Esophagus muscularis mucosa (tissue), 4 donors: ENCODE measurements around the gene PPP1R14B. TPM values are rescaled to one million over a fixed set of nuclear protein-coding genes. Genes with fewer than 3 reads are reported as not detected.

Experiments used
- DNase-seq: peaks from one replicate; pipeline ENCODE4 v3.0.0-alpha.2; 2017; ENCODE audit errors: extremely low spot score
- H3K27ac ChIP-seq, 4 donors: fragments of 200-600 bp; sonication (generic); replicated peaks in 1 of 4; 1 replicate in 3 of 4; 2 replicates in 1 of 4; pipeline ENCODE4 v1.5.1; 2016 to 2019; ENCODE audit warnings: mild to moderate bottlenecking in 1 of 4
- H3K27me3 ChIP-seq, 4 donors: fragments of 200-600 bp; sonication (generic); one replicate each; pipeline versions ENCODE4 v1.5.1 to v1.6.0; 2016 to 2019
- H3K36me3 ChIP-seq, 4 donors: fragments of 200-600 bp; sonication (generic); one replicate each; pipeline ENCODE4 v1.5.1; 2016 to 2019
- H3K4me1 ChIP-seq, 4 donors: fragments of 200-600 bp; sonication (generic); one replicate each; pipeline ENCODE4 v1.5.1; 2016 to 2019
- H3K4me3 ChIP-seq, 4 donors: fragments of 200-600 bp; sonication (generic); 1 replicate in 2 of 4; 2 replicates in 2 of 4; pipeline ENCODE4 v1.5.1; 2016 to 2019; ENCODE audit warnings: mild to moderate bottlenecking in 4 of 4, moderate library complexity in 1 of 4
- H3K9me3 ChIP-seq, 4 donors: fragments of 200-600 bp; sonication (generic); 1 replicate in 3 of 4; 2 replicates in 1 of 4; pipeline ENCODE4 v1.5.1; 2016 to 2019
- EP300 ChIP-seq: sonication (generic); formaldehyde crosslinking; IDR thresholded peaks from one replicate; pipeline ENCODE4 v1.6.1; 2017; ENCODE audit warnings: antibody characterized with exemption
- POLR2A ChIP-seq: fragments of 450-650 bp; IDR thresholded peaks from one replicate; pipeline ENCODE4 v1.6.1; 2017; ENCODE audit warnings: antibody characterized with exemption, moderate library complexity, mild to moderate bottlenecking, low read depth
- POLR2AphosphoS5 ChIP-seq, 2 donors: sonication (generic); formaldehyde crosslinking; IDR thresholded peaks; one replicate each; pipeline ENCODE4 v1.6.1; 2017; ENCODE audit warnings: antibody characterized with exemption in 2 of 2
- WGBS: methylation state at CpG from one replicate; pipeline ENCODE4 v1.1.5; 2018; 5-methylcytosine and 5-hydroxymethylcytosine counted together
- intact Hi-C: fragments of 100-400 bp; cut with DNase I; formaldehyde crosslinking; loops from one replicate; pipeline ENCODE4 v1.15.1; 2023
- total RNA-seq, 4 donors: library from RNA; depleted of rRNA; stranded (reverse); fragments of >200 nt; gene quantifications; one replicate each; pipeline versions ENCODE4 v1.1.0 to v1.2.1, GENCODE V29; 2016
- TF ChIP-seq, protein P1 (sequence below), 3 experiments: fragments of 200-600 bp in 2 of 3; fragments of 450-650 bp in 1 of 3; sonication (generic) in 2 of 3; IDR thresholded peaks; one replicate each; pipeline ENCODE4 v1.5.1; 2017 to 2019; ENCODE audit warnings: antibody characterized with exemption in 3 of 3, mild to moderate bottlenecking in 2 of 3, moderate library complexity in 1 of 3

The PPP1R14B gene
- total RNA-seq, 4 donors from 2014 or later, result 50.4 to 92.9 (median 79.8) TPM

DNA sequence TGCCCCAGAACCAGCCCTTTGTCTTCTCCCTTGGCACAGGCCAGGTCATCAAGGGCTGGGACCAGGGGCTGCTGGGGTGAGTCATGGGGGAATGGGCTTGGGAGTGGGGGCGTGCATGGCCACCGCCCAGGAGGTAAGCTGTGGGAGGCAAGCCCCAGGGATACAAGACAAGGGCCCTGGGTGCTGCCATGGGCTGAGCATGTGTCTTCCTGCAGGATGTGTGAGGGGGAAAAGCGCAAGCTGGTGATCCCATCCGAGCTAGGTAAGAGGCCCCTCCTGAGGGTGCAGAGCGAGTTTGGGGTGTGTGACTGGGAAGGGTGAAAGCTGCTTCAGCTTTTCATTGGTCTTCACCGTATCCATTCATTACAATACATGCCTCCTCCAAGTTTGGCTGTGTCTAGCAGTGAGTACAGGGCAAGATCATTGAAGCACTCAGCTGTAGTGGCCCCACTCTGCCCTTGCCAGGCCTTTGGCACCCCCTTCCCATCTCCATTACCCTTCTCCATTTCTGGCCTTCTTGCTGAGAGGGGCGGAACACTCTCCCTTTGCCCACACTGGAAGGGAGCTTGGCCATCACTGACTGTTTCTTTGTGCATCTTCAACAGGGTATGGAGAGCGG is 3.4 kb downstream of the PPP1R14B start:
- peak overlapping the region in 3 of 4 donors; percentile 97 to 100 (median 98) for H3K27ac ChIP-seq
- H3K4me3 ChIP-seq, result no peak overlapping the region
- intact Hi-C loops, result no loop called here
- no peaks in the 10 kb centered on the region for H3K9me3 ChIP-seq
- peaks cover 12 to 29% (median 25%) of the 10 kb centered on the region in 4 donors for H3K36me3 ChIP-seq
- TF ChIP-seq EP300, result no peak
- H3K4me1 ChIP-seq, result peaks cover 40 to 69% (median 62%) of the 10 kb centered on the region in 4 donors
- no peak for DNase-seq
- H3K27me3 ChIP-seq, result no peaks in the 10 kb centered on the region
- 79% methylated on average over 7 of the region's 8 CpGs for WGBS

DNA sequence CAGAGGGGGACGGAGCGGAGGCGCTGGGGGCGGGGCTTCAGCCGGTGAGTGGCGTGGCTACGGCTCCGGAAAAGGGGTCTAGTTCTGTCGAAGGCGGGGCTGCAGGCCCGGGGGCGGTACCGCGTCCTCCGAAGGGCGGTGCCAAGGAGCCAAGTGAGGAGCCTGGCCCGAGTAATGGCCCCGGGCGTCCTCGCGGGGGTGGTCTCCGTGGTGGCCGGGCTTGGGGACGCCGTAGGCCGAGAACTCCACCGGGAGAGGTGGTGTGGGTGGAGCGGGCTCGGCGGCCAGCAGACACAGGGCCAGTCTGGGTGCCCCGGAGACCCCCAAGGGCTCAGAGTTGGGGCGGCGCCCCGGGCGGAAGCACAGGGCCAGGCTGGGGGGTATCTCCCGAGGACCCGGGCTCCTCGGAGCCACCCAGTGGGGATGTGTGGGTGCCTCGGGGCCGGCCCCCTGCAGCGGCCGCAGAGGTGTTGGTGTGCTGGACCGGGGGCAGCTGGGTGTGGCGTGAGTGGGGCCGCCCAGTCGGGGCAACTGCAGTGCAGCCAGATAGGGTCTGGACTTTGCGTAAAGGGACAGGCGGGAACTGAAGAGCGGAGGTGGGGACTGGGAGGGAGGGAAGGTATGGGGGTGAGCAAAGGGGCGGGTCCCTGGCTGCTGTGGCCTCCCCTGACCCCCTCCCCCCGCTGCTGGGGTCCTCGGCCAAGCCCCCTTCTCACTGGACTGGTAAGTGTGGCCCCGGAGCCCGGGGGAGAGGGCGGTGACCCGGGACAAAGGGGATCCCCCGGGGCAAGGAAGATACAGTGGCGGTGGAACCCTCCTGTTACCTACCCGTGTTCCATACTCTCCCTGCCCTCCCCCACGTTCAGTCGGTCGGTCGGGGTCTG is 5.0 kb downstream of the PPP1R14B start:
- no peak for DNase-seq
- Histone ChIP-seq H3K36me3 (peaks cover 23 to 45% (median 38%) of the 10 kb centered on the region in 4 donors), H3K4me1 (peaks cover 34 to 55% (median 50%) of the 10 kb centered on the region in 4 donors), H3K9me3 (no peaks in the 10 kb centered on the region), H3K27ac (peak overlapping the region; percentile 97 to 100 (median 98)), H3K27me3 (no peaks in the 10 kb centered on the region), H3K4me3 (peak overlapping the region; percentile 77 to 98 (median 90))
- 1% methylated on average over 22 of the region's 63 CpGs for WGBS
- TF ChIP-seq EP300 (no peak), POLR2A (peak; percentile 69), POLR2AphosphoS5 (IDR thresholded peaks at IDR 0.05) (peak; percentile 61 to 72)
- intact Hi-C loops, result no loop called here

DNA sequence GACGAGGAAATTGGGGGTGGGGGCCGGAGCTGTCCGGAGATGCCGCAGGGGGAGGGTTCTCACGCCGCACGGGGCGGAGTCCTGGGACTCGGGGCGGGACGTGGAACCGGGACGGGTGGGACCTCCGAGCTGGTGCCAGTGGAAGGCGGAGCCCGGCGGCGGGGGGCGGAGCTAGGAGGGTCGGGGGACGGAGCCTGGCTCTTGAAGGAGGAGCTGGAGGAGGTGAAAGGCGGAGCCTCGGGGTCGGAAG is 5.6 kb downstream of the PPP1R14B start:
- Histone ChIP-seq H3K27me3 (no peaks in the 10 kb centered on the region), H3K27ac (peak overlapping the region; percentile 97 to 100 (median 98)), H3K9me3 (no peaks in the 10 kb centered on the region), H3K4me1 (peaks cover 34 to 56% (median 51%) of the 10 kb centered on the region in 4 donors), H3K36me3 (peaks cover 23 to 49% (median 38%) of the 10 kb centered on the region in 4 donors), H3K4me3 (peak overlapping the region; percentile 77 to 98 (median 90))
- WGBS, result under 1% methylated on average over 21 of the region's 24 CpGs
- no peak for TF ChIP-seq POLR2A
- intact Hi-C loops, result no loop called here
- DNase-seq, result peak; percentile 100

DNA sequence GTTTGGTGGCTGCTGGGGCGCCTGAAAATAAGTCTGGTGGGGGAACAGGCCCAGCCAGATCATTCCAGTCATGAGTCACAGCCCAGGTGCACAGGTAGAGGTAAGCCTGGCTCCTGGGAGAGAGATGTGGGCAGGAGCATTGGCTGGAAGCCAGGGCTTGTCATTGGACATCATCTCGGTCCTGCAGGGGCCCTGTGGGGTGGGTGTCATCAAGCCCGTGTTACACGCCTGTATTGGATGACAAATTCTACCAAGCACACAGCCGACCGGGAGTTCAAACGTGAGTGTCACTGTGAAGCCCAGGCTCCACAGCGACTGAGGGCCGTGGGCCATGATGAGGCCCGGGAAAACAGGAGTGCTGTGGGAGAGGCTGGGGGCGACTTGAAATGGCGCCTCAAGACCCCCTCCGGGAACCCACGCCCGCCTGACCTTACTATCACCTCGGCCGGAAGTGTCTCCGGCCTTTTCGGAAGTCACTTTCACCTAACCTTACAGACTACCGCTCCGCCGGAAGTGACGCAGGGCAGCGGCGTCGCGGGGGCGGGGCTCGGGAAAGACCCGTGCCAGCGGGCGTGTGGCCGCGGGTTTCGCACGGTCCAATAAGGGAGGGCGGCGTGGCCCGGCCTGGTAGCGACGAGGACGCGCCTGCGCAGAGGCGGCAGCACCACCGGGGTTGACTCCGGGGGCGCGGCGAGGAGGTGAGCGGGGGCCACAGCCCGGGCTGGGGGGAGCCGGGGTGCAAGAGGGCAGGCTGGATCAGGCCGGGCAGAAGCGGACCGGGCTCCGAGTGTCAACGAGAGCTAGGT is 6.1 kb downstream of the PPP1R14B start, which contains the start of gene FKBP2:
Gene FKBP2 (plus strand): TSS at position 661 of the 806 bp plus-strand sequence. CDS start 1,293 bp downstream, outside the sequence.
- Histone ChIP-seq H3K4me1 (peaks cover 34 to 56% (median 51%) of the 10 kb centered on the region in 4 donors), H3K27ac (peak within 1 kb of the TSS; percentile 97 to 100 (median 98)), H3K4me3 (peak within 1 kb of the TSS; percentile 77 to 98 (median 90)), H3K9me3 (no peaks in the 10 kb centered on the region), H3K36me3 (peaks cover 23 to 54% (median 38%) of the 10 kb centered on the region in 4 donors), H3K27me3 (no peaks in the 10 kb centered on the region)
- 4% methylated on average over 25 of the region's 58 CpGs for WGBS
- peak; percentile 99 for DNase-seq
- TF ChIP-seq EP300 (no peak), POLR2A (peak; percentile 67), POLR2AphosphoS5 (IDR thresholded peaks at IDR 0.05) (peak; percentile 98 to 99)
- intact Hi-C loops, result no loop called here

DNA sequence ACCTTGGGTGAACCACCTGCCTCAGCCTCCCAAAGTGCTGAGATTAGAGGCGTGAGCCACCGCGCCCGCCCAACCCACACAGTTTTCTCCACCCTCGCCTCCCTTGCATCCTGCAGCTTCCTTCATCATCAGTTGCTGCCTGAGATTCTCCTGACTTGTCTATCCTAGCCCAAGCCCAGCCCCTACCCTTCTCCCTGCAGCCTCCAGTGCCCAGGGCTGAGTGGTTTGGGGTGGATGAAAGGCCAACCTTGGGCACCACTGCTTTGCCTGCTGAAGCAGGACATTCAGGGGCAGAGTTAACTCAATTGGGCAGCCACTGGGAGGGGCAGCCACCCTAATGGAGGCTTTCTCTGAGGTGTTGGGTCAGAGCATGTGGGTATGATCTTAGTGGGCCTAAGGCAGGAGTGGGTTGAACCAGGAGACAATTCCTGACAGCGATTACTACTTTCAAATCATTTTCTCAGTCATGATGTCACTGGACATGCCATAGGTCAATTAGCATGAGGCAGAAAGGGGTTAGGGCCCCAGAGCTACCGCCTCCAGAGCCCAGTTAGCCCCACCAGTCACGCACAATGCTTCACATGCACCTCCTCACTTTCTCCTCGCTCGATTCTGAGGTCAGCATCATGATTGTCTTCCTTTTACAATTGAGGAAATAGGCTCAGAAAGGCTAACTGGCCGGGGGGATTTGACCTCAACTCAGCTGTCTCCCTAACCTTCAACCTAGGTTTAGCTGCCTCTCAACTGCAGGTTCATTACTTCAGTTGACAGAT is 6.9 kb downstream of the PPP1R14B start:
- Histone ChIP-seq H3K4me1 (peaks cover 34 to 56% (median 51%) of the 10 kb centered on the region in 4 donors), H3K27ac (peak overlapping the region; percentile 97 to 100 (median 98)), H3K27me3 (no peaks in the 10 kb centered on the region), H3K4me3 (peak overlapping the region; percentile 77 to 98 (median 90)), H3K36me3 (peaks cover 23 to 54% (median 38%) of the 10 kb centered on the region in 4 donors), H3K9me3 (no peaks in the 10 kb centered on the region)
- no peak for DNase-seq
- TF ChIP-seq POLR2AphosphoS5 (IDR thresholded peaks at IDR 0.05), result no peak
- TF ChIP-seq POLR2A, result no peak
- no peak for TF ChIP-seq EP300
- TF ChIP-seq, protein P1, sequence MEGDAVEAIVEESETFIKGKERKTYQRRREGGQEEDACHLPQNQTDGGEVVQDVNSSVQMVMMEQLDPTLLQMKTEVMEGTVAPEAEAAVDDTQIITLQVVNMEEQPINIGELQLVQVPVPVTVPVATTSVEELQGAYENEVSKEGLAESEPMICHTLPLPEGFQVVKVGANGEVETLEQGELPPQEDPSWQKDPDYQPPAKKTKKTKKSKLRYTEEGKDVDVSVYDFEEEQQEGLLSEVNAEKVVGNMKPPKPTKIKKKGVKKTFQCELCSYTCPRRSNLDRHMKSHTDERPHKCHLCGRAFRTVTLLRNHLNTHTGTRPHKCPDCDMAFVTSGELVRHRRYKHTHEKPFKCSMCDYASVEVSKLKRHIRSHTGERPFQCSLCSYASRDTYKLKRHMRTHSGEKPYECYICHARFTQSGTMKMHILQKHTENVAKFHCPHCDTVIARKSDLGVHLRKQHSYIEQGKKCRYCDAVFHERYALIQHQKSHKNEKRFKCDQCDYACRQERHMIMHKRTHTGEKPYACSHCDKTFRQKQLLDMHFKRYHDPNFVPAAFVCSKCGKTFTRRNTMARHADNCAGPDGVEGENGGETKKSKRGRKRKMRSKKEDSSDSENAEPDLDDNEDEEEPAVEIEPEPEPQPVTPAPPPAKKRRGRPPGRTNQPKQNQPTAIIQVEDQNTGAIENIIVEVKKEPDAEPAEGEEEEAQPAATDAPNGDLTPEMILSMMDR (IDR thresholded peaks at IDR 0.05), result no peak
- intact Hi-C loops, result no loop called here
- 85% methylated on average over 11 of the region's 11 CpGs for WGBS

DNA sequence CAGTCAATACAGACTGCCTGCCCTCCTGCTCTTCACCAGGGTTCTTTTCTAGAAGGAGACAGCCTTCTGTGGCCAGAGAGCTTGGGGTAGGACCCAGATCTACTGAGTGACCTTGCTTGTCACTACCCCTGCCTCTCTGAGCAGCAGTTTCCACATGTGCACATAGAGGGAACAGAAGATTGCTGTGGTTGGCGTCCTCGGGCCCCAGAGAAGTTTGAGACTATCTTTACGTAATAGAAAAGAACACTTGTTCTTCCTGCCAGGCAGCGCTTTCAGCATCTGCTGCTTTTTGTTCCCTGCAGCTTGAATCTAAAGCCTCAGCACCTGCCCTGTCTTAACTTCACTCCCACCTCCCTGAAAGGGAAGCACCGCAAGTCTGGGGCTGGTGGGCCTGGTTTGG is 7.7 kb downstream of the PPP1R14B start:
- Histone ChIP-seq H3K4me3 (no peak overlapping the region), H3K9me3 (no peaks in the 10 kb centered on the region), H3K27me3 (no peaks in the 10 kb centered on the region), H3K27ac (peak overlapping the region; percentile 9 to 100 (median 98)), H3K36me3 (peaks cover 21 to 49% (median 33%) of the 10 kb centered on the region in 4 donors), H3K4me1 (peaks cover 33 to 52% (median 48%) of the 10 kb centered on the region in 4 donors)
- intact Hi-C loops, result no loop called here
- 84% methylated on average over 5 of the region's 5 CpGs for WGBS
- no peak for TF ChIP-seq POLR2A
- no peak for DNase-seq
